ENCODE results near the gene GARRE1.
A peak's percentile ranks its signal among the peaks of the same experiment; 100 is the strongest.
"Not testable (repeated sequence)": the region's sequence is repeated elsewhere in the genome, so short reads cannot be mapped to it uniquely, and the experiment has no call there.

GARRE1 gene

GRCh38 chr19:34215006-34215665 lies 39.2 kb upstream of the GARRE1 start:
- Histone ChIP-seq H3K9me3 (ENCODE audit: severe bottlenecking) (no peaks in the 10 kb centered on the region), H3K27ac (no peak overlapping the region), H3K36me3 (peaks cover 63% of the 10 kb centered on the region), H3K4me3 (ENCODE audit: low read depth, low read length) (no peak overlapping the region), H3K27me3 (ENCODE audit: insufficient read depth, low read depth, severe bottlenecking) (no peaks in the 10 kb centered on the region)
- no peak for DNase-seq
- TF ChIP-seq, protein P1, sequence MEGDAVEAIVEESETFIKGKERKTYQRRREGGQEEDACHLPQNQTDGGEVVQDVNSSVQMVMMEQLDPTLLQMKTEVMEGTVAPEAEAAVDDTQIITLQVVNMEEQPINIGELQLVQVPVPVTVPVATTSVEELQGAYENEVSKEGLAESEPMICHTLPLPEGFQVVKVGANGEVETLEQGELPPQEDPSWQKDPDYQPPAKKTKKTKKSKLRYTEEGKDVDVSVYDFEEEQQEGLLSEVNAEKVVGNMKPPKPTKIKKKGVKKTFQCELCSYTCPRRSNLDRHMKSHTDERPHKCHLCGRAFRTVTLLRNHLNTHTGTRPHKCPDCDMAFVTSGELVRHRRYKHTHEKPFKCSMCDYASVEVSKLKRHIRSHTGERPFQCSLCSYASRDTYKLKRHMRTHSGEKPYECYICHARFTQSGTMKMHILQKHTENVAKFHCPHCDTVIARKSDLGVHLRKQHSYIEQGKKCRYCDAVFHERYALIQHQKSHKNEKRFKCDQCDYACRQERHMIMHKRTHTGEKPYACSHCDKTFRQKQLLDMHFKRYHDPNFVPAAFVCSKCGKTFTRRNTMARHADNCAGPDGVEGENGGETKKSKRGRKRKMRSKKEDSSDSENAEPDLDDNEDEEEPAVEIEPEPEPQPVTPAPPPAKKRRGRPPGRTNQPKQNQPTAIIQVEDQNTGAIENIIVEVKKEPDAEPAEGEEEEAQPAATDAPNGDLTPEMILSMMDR (IDR thresholded peaks at IDR 0.05; ENCODE audit: low read depth, low read length): no peak

GRCh38 chr19:34215666-34216038 lies 38.7 kb upstream of the GARRE1 start:
- Histone ChIP-seq H3K36me3 (peaks cover 63% of the 10 kb centered on the region), H3K9me3 (ENCODE audit: severe bottlenecking) (no peaks in the 10 kb centered on the region), H3K4me3 (ENCODE audit: low read depth, low read length) (no peak overlapping the region), H3K27me3 (ENCODE audit: insufficient read depth, low read depth, severe bottlenecking) (no peaks in the 10 kb centered on the region), H3K27ac (no peak overlapping the region)
- TF ChIP-seq, protein P1 (IDR thresholded peaks at IDR 0.05; ENCODE audit: low read depth, low read length): no peak
- DNase-seq: no peak

DNA sequence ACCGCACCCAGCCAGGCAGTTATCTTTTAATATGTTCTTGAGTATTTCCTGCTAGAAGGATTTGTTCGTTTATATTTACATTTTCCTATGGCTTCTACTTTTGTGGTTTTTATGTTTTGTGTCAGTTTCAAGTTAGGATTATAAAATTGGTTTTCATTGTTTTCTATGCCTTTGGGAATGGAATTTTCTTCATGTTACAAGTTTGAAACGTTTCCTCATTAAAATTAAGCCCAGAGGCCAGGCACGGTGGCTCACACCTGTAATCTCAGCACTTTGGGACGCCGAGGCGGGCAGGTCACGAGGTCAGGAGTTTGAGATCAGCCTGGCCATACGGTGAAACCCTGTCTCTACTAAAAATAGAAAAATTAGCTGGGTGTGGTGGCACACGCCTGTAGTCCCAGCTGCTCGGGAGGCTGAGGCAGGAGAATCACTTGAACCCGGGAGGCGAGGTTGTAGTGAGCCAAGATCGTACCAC lies 37.6 kb upstream of the GARRE1 start:
- not testable (repeated sequence) for DNase-seq; H3K9me3 ChIP-seq (ENCODE audit: severe bottlenecking); H3K27ac ChIP-seq; H3K27me3 ChIP-seq (ENCODE audit: insufficient read depth, low read depth, severe bottlenecking); H3K4me3 ChIP-seq (ENCODE audit: low read depth, low read length)
- H3K36me3 ChIP-seq: peaks cover 64% of the 10 kb centered on the region

DNA sequence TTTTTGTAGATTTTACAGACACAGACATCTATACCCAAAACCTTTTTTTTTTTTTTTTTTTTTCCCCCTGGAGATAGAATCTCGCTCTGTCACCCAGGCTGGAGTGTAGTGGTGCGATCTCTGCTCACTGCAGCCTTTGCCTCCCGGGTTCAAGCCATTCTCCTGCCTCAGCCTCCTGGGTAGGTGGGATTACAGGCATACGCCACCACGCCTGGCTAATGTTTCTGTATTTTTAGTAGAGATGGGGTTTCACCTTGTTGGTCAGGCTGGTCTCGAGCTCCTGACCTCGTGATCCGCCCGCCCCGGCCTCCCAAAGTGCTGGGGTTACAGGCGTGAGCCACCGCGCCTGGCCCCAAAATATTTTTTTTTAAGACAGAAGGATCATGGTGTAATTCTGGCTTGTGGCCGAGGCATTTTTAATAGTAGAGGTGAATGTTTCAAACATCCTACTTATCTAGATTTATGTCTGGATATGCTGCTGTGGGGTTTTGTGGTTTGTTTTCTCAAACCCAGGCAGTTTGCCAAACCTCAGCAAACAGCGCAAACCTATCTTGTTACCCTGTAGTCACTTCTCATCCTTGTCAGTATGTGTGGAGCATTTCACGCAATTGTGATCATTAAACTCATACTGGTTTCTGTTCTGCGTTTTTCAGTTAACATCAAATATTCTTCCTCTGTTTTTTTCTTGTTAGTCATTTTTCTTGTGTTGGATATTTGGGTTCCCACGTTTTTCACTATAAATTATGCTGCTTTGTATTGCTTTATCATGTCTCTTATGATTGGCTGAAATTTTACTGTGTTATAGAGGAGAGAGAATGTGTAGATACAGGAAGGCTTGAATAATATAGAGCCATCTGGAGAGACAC lies 36.2 kb upstream of the GARRE1 start:
- TF ChIP-seq, protein P1 (IDR thresholded peaks at IDR 0.05; ENCODE audit: low read depth, low read length): no peak
- H3K27me3 ChIP-seq (ENCODE audit: insufficient read depth, low read depth, severe bottlenecking): no peaks in the 10 kb centered on the region
- no peak overlapping the region for H3K4me3 ChIP-seq (ENCODE audit: low read depth, low read length)
- no peak for DNase-seq
- H3K36me3 ChIP-seq: peaks cover 68% of the 10 kb centered on the region
- no peaks in the 10 kb centered on the region for H3K9me3 ChIP-seq (ENCODE audit: severe bottlenecking)
- H3K27ac ChIP-seq: no peak overlapping the region

DNA sequence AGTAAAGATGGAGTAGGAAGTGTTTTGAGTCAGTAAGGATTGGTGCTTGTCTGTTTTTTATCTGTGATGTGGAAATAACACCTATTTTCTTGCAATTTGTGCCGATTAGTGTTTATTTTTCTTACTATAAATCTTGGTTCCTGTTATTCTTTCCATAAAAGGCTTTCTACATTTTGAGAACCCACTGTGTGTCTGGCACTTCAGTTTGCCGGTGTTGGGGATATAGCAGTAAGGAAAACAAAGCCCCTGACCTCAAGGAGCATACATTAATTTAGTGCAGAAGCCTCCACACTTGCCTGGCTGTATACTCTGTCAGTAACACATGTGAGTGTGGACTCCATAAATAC lies 35.6 kb upstream of the GARRE1 start:
- DNase-seq: no peak
- TF ChIP-seq, protein P1 (IDR thresholded peaks at IDR 0.05; ENCODE audit: low read depth, low read length): no peak
- Histone ChIP-seq H3K9me3 (ENCODE audit: severe bottlenecking) (no peaks in the 10 kb centered on the region), H3K27ac (no peak overlapping the region), H3K36me3 (peaks cover 73% of the 10 kb centered on the region), H3K4me3 (ENCODE audit: low read depth, low read length) (no peak overlapping the region), H3K27me3 (ENCODE audit: insufficient read depth, low read depth, severe bottlenecking) (no peaks in the 10 kb centered on the region)

GRCh38 chr19:34220472-34221063 lies 33.8 kb upstream of the GARRE1 start:
- Histone ChIP-seq H3K36me3 (peaks cover 85% of the 10 kb centered on the region), H3K27ac (no peak overlapping the region), H3K27me3 (ENCODE audit: insufficient read depth, low read depth, severe bottlenecking) (no peaks in the 10 kb centered on the region), H3K4me3 (ENCODE audit: low read depth, low read length) (no peak overlapping the region), H3K9me3 (ENCODE audit: severe bottlenecking) (no peaks in the 10 kb centered on the region)
- TF ChIP-seq, protein P1 (IDR thresholded peaks at IDR 0.05; ENCODE audit: low read depth, low read length): peak; percentile 64
- DNase-seq: peak; percentile 69
